Left lung (tissue), 10 donors: ENCODE results near the gene DDX5. TPM values are rescaled to one million over a fixed set of nuclear protein-coding genes. Genes with fewer than 3 reads are reported as not detected.

Experiments used
- ATAC-seq: fragments of 200-7000 bp; cut with Tn5 transposase; one replicate; pipeline ENCODE4 v1.9.1; 2020; ENCODE audit warnings: moderate library complexity
- DNase-seq, 4 donors: peaks; one replicate each; pipeline ENCODE4 v3.0.0-alpha.2; 2013 to 2020
- H3K27ac ChIP-seq, 2 donors: fragments of 200-600 bp; sonication (generic) in 1 of 2; one replicate each; pipeline versions ENCODE4 v1.5.0 to v1.8.0; 2020 to 2021
- H3K27me3 ChIP-seq, 2 donors: fragments of 200-600 bp; sonication (generic) in 1 of 2; one replicate each; pipeline versions ENCODE4 v1.5.0 to v1.8.0; 2020 to 2021
- H3K36me3 ChIP-seq, 2 donors: fragments of 200-600 bp; sonication (generic) in 1 of 2; one replicate each; pipeline versions ENCODE4 v1.5.0 to v1.8.0; 2020 to 2021
- H3K4me1 ChIP-seq, 2 donors: fragments of 200-600 bp; one replicate each; pipeline ENCODE4 v1.8.0; 2021
- H3K4me3 ChIP-seq, 2 donors: fragments of 200-600 bp; sonication (generic) in 1 of 2; one replicate each; pipeline versions ENCODE4 v1.5.0 to v1.8.0; 2020 to 2021; ENCODE audit warnings: mild to moderate bottlenecking in 1 of 2
- H3K9me3 ChIP-seq, 2 donors: fragments of 200-600 bp; sonication (generic) in 1 of 2; one replicate each; pipeline versions ENCODE4 v1.5.0 to v1.8.0; 2020 to 2021
- CTCF ChIP-seq, 2 donors: fragments of 200-600 bp; sonication (generic) in 1 of 2; IDR thresholded peaks; one replicate each; pipeline versions ENCODE4 v1.5.0 to v1.8.0; 2021; ENCODE audit warnings: antibody characterized with exemption in 2 of 2
- intact Hi-C, 2 donors: fragments of 100-400 bp; cut with DNase I; formaldehyde crosslinking; loops; one replicate each; pipeline versions ENCODE4 v1.11.2 to v1.14.2; 2022
- polyA plus RNA-seq, 6 donors: library from polyadenylated mRNA; unstranded; fragments of 120-200 nt; gene quantifications; one replicate each; pipeline ENCODE4 v1.2.1, GENCODE V29; 2013; ENCODE audit not compliant: insufficient read length in 6 of 6
- total RNA-seq, 2 donors: library from RNA; stranded (reverse); fragmentation: NEBNext Ultra II Directional; extraction: Animal tissue kit (Norgen Biotek cat#: 25700); gene quantifications; one replicate each; pipeline ENCODE4 v1.2.1, GENCODE V29; 2021
- donor health status: DM: no; HTN: yes; CAD: no.
- donor health status: DM: no; HTN: no; CAD: no.

The DDX5 gene
- total and polyA plus RNA-seq, 8 donors, result 653 to 835 (median 730) TPM

- Histone ChIP-seq H3K4me1 (no peaks in the 10 kb centered on the region), H3K27me3 (no peaks in the 10 kb centered on the region), H3K9me3 (no peaks in the 10 kb centered on the region), H3K4me3 (no peak overlapping the region), H3K36me3 (peaks cover 0 to 100% of the 10 kb centered on the region in 2 donors), H3K27ac (no peak overlapping the region)
- intact Hi-C loops, result no loop called here
- TF ChIP-seq CTCF (IDR thresholded peaks at IDR 0.05), result no peak
- DNase-seq (no peak), ATAC-seq (no peak)
Measured at GRCh38 chr17:64520359-64520758, 14.3 kb upstream of the DDX5 start.

- intact Hi-C loops, result no loop called here
- no peak for DNase-seq
- TF ChIP-seq CTCF (IDR thresholded peaks at IDR 0.05), result no peak
- no peak for ATAC-seq
- Histone ChIP-seq H3K4me3 (no peak overlapping the region), H3K36me3 (peaks cover 0 to 100% of the 10 kb centered on the region in 2 donors), H3K27ac (no peak overlapping the region), H3K4me1 (no peaks in the 10 kb centered on the region), H3K27me3 (no peaks in the 10 kb centered on the region), H3K9me3 (no peaks in the 10 kb centered on the region)
Measured at GRCh38 chr17:64519601-64520000, 13.5 kb upstream of the DDX5 start.

- H3K36me3 ChIP-seq, result peaks cover 0 to 98% of the 10 kb centered on the region in 2 donors
- intact Hi-C loops, result no loop called here
Measured at GRCh38 chr17:64515829-64516228, 9.7 kb upstream of the DDX5 start.

GRCh38 chr17:64515419-64515818 lies 9.3 kb upstream of the DDX5 start:
- DNase-seq, result no peak

More at GRCh38 chr17:64515829-64516228, 9.7 kb upstream of the DDX5 start:
- no peak overlapping the region for H3K4me3 ChIP-seq
- no peak for TF ChIP-seq CTCF (IDR thresholded peaks at IDR 0.05)
- ATAC-seq, result no peak
- no peak overlapping the region for H3K27ac ChIP-seq
- no peaks in the 10 kb centered on the region for H3K4me1 ChIP-seq
- H3K27me3 ChIP-seq, result no peaks in the 10 kb centered on the region
- DNase-seq, result no peak
- no peaks in the 10 kb centered on the region for H3K9me3 ChIP-seq

GRCh38 chr17:64509179-64509578 lies 3.1 kb upstream of the DDX5 start:
- DNase-seq, result no peak
- H3K36me3 ChIP-seq, result peaks cover 0 to 48% of the 10 kb centered on the region in 2 donors
- no peak for ATAC-seq
- H3K4me3 ChIP-seq, result no peak overlapping the region
- H3K27ac ChIP-seq, result no peak overlapping the region
- H3K4me1 ChIP-seq, result peaks cover 4 to 28% of the 10 kb centered on the region in 2 donors
- no peaks in the 10 kb centered on the region for H3K9me3 ChIP-seq
- TF ChIP-seq CTCF (IDR thresholded peaks at IDR 0.05), result no peak
- intact Hi-C loops, result no loop called here
- H3K27me3 ChIP-seq, result no peaks in the 10 kb centered on the region

More at GRCh38 chr17:64515419-64515818, 9.3 kb upstream of the DDX5 start:
- Histone ChIP-seq H3K36me3 (peaks cover 0 to 98% of the 10 kb centered on the region in 2 donors), H3K4me3 (no peak overlapping the region), H3K9me3 (no peaks in the 10 kb centered on the region), H3K27ac (no peak overlapping the region), H3K27me3 (no peaks in the 10 kb centered on the region), H3K4me1 (no peaks in the 10 kb centered on the region)
- ATAC-seq, result no peak
- intact Hi-C loops, result no loop called here
- no peak for TF ChIP-seq CTCF (IDR thresholded peaks at IDR 0.05)
